BLaER1 treated with 17β-estradiol and CSF1 and Interleukin-3, amounts not matched to agents 10 nM and 100 nM (cell line): ENCODE results near the gene ISCA2.

Experiments used
- H3K27ac ChIP-seq, 11 experiments: shearing (Covaris generic); formaldehyde crosslinking; 2 replicates each; pipeline ENCODE4 v1.8.1; 2022
- H3K27me3 ChIP-seq, 11 experiments: shearing (Covaris generic); formaldehyde crosslinking; 2 replicates each; pipeline ENCODE4 v1.8.1; 2022
- H3K36me3 ChIP-seq, 11 experiments: shearing (Covaris generic); formaldehyde crosslinking; 2 replicates each; pipeline ENCODE4 v1.8.1; 2022
- H3K4me1 ChIP-seq, 10 experiments: shearing (Covaris generic); formaldehyde crosslinking; 2 replicates each; pipeline ENCODE4 v1.8.1; 2022
- H3K4me2 ChIP-seq, 11 experiments: shearing (Covaris generic); formaldehyde crosslinking; 2 replicates each; pipeline ENCODE4 v1.8.1; 2022
- H3K4me3 ChIP-seq, 10 experiments: shearing (Covaris generic); formaldehyde crosslinking; 2 replicates each; pipeline ENCODE4 v1.8.1; 2022
- H3K9ac ChIP-seq, 11 experiments: shearing (Covaris generic); formaldehyde crosslinking; 2 replicates each; pipeline ENCODE4 v1.8.1; 2022
- H3K9me3 ChIP-seq, 11 experiments: shearing (Covaris generic); formaldehyde crosslinking; replicated peaks in 1 of 11; 2 replicates each; pipeline ENCODE4 v1.8.1; 2022
- H4K20me1 ChIP-seq, 11 experiments: shearing (Covaris generic); formaldehyde crosslinking; 2 replicates each; pipeline ENCODE4 v1.8.1; 2022
- Cebpa-rat ChIP-seq, 11 experiments: shearing (Covaris generic); IDR thresholded peaks; 2 replicates each; pipeline ENCODE4 v1.8.1; 2022

ISCA2 gene

GRCh38 chr14:74507085-74507484 lies 13.5 kb downstream of the ISCA2 start:
- H3K27me3 ChIP-seq, result 0 out of 22 replicates have a peak, but pooled peaks cover 0 to 3% (median 0%) of the 10 kb centered on the region in 11 experiments
- no peaks in the 10 kb centered on the region for H3K9me3 ChIP-seq
- peaks cover 0 to 7% (median 0%) of the 10 kb centered on the region in 11 experiments; a peak in 1 of 22 replicates for H3K36me3 ChIP-seq
- TF ChIP-seq Cebpa-rat (IDR thresholded peaks at IDR 0.05), result no peak
- peaks cover 62 to 87% (median 75%) of the 10 kb centered on the region in 10 experiments for H3K4me1 ChIP-seq
- peak overlapping the region in 2 of 11 experiments; percentile 61 to 71; a peak in 4 of 22 replicates for H3K9ac ChIP-seq
- H3K4me2 ChIP-seq, result peak overlapping the region; percentile 55 to 97 (median 79)
- peak overlapping the region in 5 of 11 experiments; percentile 35 to 78 (median 71); a peak in 10 of 22 replicates for H3K27ac ChIP-seq
- H3K4me3 ChIP-seq, result no peak overlapping the region
- peaks cover 0 to 9% (median 0%) of the 10 kb centered on the region in 11 experiments; a peak in 4 of 22 replicates for H4K20me1 ChIP-seq

DNA sequence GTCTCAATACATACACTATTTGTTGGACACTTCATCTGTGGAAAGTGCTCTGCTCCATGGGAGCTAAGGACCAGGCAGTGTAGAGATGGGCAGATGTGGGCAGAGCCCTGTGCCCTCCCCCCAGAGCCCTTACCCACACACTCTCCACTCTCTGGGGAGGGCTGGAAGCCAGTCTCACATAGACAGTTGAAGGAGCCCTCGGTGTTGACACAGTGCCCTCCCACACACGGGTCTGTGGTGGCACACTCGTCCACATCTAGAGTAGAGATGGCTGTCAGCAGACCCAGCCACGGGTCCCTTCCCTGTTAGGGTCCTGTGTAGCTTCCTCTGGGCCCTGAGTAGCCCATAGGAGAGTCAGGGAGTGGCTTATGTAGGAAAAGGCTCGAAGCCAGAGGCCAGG lies 14.3 kb downstream of the ISCA2 start:
- peaks cover 55 to 87% (median 71%) of the 10 kb centered on the region in 10 experiments for H3K4me1 ChIP-seq
- H4K20me1 ChIP-seq, result peaks cover 0 to 9% (median 0%) of the 10 kb centered on the region in 11 experiments; a peak in 3 of 22 replicates
- TF ChIP-seq Cebpa-rat (IDR thresholded peaks at IDR 0.05), result no peak
- H3K9ac ChIP-seq, result peak overlapping the region in 4 of 11 experiments; percentile 26 to 41 (median 35); a peak in 4 of 22 replicates
- no peaks in the 10 kb centered on the region for H3K9me3 ChIP-seq
- peak overlapping the region in 4 of 11 experiments; percentile 22 to 71 (median 47); a peak in 6 of 22 replicates for H3K27ac ChIP-seq
- H3K4me2 ChIP-seq, result peak overlapping the region; percentile 55 to 97 (median 79)
- H3K27me3 ChIP-seq, result 0 out of 22 replicates have a peak, but pooled peaks cover 0 to 3% (median 0%) of the 10 kb centered on the region in 11 experiments
- H3K36me3 ChIP-seq, result 0 out of 22 replicates have a peak, but pooled peaks cover 0 to 7% (median 0%) of the 10 kb centered on the region in 11 experiments
- H3K4me3 ChIP-seq, result no peak overlapping the region

DNA sequence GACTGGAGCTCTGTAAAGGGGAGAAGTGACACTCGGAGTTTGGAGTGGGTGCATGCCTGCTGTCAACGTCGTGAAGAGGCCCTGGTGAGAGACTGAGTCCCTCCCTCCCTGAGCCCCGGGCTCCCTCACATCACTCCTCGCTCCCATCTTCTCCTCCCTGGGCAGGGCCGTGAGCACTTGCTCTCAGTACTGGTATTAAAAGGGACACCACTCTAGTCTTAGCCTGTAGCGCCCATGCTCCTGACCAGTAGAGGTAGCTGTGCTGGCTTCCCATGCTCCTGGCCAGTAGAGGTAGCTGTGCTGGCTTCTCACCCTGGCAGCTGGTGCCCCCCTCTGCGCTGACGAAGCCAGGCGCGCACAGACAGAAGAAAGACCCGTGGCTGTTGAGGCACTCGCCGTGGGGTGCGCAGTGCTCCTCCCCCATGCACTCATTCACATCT lies 14.7 kb downstream of the ISCA2 start:
- H3K4me3 ChIP-seq, result no peak overlapping the region
- H3K36me3 ChIP-seq, result 0 out of 22 replicates have a peak, but pooled peaks cover 0 to 3% (median 0%) of the 10 kb centered on the region in 11 experiments
- 0 out of 22 replicates have a peak, but pooled peaks cover 0 to 3% (median 0%) of the 10 kb centered on the region in 11 experiments for H3K27me3 ChIP-seq
- H3K9me3 ChIP-seq, result no peaks in the 10 kb centered on the region
- H3K4me2 ChIP-seq, result peak overlapping the region; percentile 55 to 97 (median 79); a peak in 20 of 22 replicates
- peak overlapping the region in 4 of 11 experiments; percentile 22 to 71 (median 27); a peak in 5 of 22 replicates for H3K27ac ChIP-seq
- TF ChIP-seq Cebpa-rat (IDR thresholded peaks at IDR 0.05), result no peak
- peaks cover 55 to 90% (median 68%) of the 10 kb centered on the region in 10 experiments for H3K4me1 ChIP-seq
- H4K20me1 ChIP-seq, result peaks cover 0 to 9% (median 0%) of the 10 kb centered on the region in 11 experiments; a peak in 3 of 22 replicates
- H3K9ac ChIP-seq, result peak overlapping the region in 4 of 11 experiments; percentile 26 to 41 (median 35); a peak in 3 of 22 replicates

DNA sequence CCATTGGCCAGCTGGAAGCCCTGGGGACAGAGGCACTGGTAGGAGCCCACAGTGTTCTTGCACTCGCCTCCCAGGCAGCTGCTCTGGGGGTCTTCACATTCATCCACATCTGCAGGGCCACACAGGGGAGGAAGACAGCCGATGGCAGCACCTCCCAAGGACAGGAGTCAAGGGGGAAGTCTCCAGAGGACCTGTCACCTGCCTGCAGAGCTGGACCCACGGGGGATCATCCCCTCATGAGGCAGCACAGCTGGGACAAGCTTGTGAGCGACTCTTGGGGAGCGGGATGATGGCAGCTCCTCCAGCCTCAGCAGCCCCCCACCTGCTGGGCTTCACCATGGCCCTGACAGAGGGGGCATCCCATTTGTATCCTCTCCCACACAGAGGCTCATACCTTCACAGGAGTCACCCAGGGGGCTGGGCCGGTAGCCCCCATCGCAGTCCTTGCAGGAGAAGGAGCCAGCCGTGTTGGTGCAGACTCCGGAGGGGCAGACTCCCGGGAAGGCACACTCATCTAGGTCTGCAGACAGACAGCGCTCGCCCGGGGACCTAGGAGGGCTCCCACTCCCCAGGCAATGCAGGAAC lies 15.4 kb downstream of the ISCA2 start:
- Histone ChIP-seq H3K27ac (no peak overlapping the region), H3K36me3 (no peaks in the 10 kb centered on the region), H3K9me3 (no peaks in the 10 kb centered on the region), H3K4me3 (no peak overlapping the region), H4K20me1 (peaks cover 0 to 9% (median 0%) of the 10 kb centered on the region in 11 experiments; a peak in 3 of 22 replicates), H3K4me1 (peaks cover 62 to 96% (median 68%) of the 10 kb centered on the region in 10 experiments), H3K9ac (no peak overlapping the region), H3K4me2 (peak overlapping the region; percentile 55 to 97 (median 79); a peak in 18 of 22 replicates), H3K27me3 (0 out of 22 replicates have a peak, but pooled peaks cover 0 to 3% (median 0%) of the 10 kb centered on the region in 11 experiments)
- no peak for TF ChIP-seq Cebpa-rat (IDR thresholded peaks at IDR 0.05)

GRCh38 chr14:74509587-74510222 lies 16.1 kb downstream of the ISCA2 start:
- Histone ChIP-seq H3K4me3 (no peak overlapping the region), H3K9ac (no peak overlapping the region), H3K4me2 (peak overlapping the region in 9 of 11 experiments; percentile 62 to 97 (median 86); a peak in 14 of 22 replicates), H3K9me3 (no peaks in the 10 kb centered on the region), H3K36me3 (no peaks in the 10 kb centered on the region), H3K4me1 (peaks cover 62 to 99% (median 68%) of the 10 kb centered on the region in 10 experiments), H4K20me1 (peaks cover 0 to 4% (median 0%) of the 10 kb centered on the region in 11 experiments; a peak in 3 of 22 replicates), H3K27ac (no peak overlapping the region), H3K27me3 (0 out of 22 replicates have a peak, but pooled peaks cover 0 to 3% (median 0%) of the 10 kb centered on the region in 11 experiments)
- TF ChIP-seq Cebpa-rat (IDR thresholded peaks at IDR 0.05), result no peak

DNA sequence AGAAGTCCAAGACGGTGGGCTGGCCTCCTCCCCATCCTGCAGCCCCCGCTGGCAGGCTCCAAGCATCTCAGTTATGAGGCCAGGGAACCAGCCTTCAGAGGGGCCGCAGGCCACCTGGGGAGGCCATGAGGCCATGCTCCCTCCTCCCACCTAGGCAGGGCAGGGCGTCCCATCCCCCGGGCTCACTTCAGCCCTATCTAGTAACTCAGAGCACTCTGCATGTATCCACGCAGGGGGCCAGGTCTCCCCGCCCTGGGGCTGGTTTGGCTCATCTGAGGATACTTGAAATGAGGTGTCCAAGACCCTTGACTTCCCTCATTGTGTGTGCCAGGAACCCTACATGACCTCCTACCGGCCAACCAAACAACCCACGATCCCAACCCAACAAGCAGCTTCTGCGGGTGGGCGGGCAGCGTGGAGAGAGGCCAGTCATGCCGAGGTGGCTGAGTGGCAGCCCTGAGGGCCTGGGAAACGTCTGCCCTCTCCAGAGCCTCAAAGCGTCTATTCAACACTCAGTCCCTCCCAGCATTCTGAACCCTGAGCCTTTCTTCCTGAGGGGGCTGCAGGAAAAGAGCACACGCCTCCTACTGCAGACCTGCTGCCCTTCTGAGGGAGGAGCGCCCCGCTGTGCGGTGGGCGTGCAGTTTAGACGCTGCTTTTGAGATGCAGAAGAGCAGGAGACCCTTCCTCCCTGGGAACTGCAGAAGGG lies 16.8 kb downstream of the ISCA2 start:
- Histone ChIP-seq H3K4me2 (peak overlapping the region in 3 of 11 experiments; percentile 83 to 89 (median 89); a peak in 6 of 22 replicates), H3K4me1 (peaks cover 62 to 99% (median 68%) of the 10 kb centered on the region in 10 experiments), H3K27ac (no peak overlapping the region), H3K9ac (no peak overlapping the region), H3K36me3 (no peaks in the 10 kb centered on the region), H3K4me3 (no peak overlapping the region), H4K20me1 (peaks cover 0 to 4% (median 0%) of the 10 kb centered on the region in 11 experiments; a peak in 2 of 22 replicates), H3K27me3 (0 out of 22 replicates have a peak, but pooled peaks cover 0 to 3% (median 0%) of the 10 kb centered on the region in 11 experiments), H3K9me3 (no peaks in the 10 kb centered on the region)
- TF ChIP-seq Cebpa-rat (IDR thresholded peaks at IDR 0.05), result no peak

- Histone ChIP-seq H3K9me3 (no peaks in the 10 kb centered on the region), H3K36me3 (no peaks in the 10 kb centered on the region), H3K27me3 (0 out of 22 replicates have a peak, but pooled peaks cover 0 to 1% (median 0%) of the 10 kb centered on the region in 11 experiments), H4K20me1 (no peaks in the 10 kb centered on the region; a peak in 1 of 22 replicates), H3K4me1 (peaks cover 62 to 99% (median 68%) of the 10 kb centered on the region in 10 experiments), H3K4me3 (no peak overlapping the region), H3K27ac (no peak overlapping the region), H3K4me2 (peak overlapping the region in 3 of 11 experiments; percentile 83 to 89 (median 89); a peak in 6 of 22 replicates), H3K9ac (no peak overlapping the region)
- TF ChIP-seq Cebpa-rat (IDR thresholded peaks at IDR 0.05), result no peak
These were observed 17.4 kb downstream of the ISCA2 start for GRCh38 chr14:74510959-74511409.
